HG03354 (cell line): Measurements from ENCODE around the gene FAM114A2.

Source experiments
- ATAC-seq: cut with Tn5 transposase; IDR thresholded peaks from one replicate; pipeline ENCODE4 v1.9.1; 2021; ENCODE audit warnings: mild to moderate bottlenecking; ENCODE audit not compliant: unreplicated experiment, poor library complexity, severe bottlenecking

FAM114A2 gene

DNA sequence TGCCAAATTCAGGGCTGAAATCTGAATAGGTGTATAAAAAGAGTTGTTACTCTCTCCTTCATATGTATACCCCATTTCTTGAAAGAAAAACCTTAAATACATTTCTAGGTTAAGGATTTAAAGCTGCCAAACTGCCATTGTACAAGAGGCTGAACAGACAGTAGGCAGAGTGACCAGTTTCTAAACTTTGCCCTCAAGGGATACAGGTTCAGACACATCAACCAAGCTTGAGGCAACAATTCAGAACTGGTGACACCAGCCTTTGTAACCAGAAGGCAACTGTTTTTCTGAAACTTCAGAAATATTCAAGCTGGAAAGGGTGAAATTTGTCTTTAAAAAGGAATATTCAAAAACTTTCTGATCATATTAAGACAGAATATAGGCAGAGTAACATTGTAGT lies 47.5 kb downstream of the FAM114A2 start:
- no peak for ATAC-seq

DNA sequence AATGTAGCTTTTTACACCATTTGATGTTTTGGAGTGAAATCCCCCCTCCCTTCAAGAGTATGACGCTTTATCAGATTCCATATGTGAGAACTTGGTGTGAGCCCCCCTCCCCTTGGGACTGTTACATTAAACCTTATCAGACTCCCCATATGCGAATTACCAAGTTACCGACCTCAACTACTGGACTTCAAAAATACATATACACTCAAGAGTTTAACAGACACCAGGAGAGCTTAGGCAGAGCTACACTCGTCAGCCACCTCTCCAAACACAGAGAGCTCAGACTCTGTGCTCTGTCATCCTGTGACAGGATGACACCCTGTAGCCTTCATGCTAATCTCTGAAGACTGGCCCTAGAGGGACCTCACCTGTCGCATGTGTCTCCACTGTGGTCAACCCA lies 50.2 kb downstream of the FAM114A2 start:
- no peak for ATAC-seq

DNA sequence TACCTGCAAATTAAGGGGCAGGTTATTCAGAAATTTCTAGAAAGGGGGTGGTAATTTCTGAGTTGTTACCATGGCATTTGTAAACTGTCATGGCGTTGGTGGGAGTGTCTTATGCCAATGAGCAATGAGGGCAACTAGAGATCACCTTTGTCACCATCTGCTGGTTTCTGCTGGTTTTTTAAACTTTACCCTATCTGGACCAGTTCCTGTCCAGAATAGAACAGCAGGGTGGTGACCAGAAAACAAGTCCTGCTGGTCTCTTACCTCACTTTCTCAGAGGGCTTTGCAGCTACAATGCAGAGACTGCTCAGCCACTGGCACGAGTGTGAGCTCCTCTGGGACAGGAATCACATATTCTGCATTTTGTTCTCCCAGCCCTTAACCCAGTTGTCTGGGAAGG lies 51.4 kb downstream of the FAM114A2 start:
- no peak for ATAC-seq

DNA sequence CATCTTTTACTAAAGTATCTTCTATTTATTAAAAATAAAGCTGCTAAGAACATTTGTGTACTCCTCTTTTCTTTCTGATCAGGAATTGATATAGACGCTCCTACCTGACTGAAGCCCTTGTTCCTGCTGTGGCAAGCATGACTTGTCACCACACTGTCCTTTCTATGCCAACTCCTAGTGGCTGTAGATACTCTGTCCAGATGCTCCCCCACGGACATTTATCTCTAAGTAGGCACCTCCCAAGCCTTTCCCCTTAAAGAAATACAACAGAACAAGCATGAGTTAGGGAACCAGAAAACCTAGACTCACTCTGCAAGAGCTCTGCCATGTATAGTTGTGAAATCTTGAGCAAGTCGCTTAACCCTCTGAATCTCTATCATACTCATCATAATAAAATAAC lies 53.2 kb downstream of the FAM114A2 start:
- no peak for ATAC-seq

DNA sequence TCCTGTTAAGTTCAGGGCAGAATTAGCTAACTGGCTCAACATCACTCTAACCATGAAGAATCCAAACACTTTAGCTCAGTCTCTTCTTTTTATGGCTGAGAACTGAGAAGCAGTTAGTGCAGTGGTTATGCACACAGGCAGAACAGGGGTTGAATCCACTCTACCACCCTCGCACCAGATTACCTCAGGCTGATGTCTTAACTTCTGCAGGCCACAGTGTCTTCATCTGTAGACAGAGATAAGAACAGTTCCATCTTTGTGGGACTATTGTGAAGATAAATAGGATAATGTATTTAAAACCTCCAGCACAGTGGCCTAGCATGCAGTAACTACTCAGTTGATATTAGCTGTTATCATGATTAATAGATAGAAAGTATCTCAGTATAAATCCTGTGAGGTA lies 54.8 kb downstream of the FAM114A2 start:
- no peak for ATAC-seq

DNA sequence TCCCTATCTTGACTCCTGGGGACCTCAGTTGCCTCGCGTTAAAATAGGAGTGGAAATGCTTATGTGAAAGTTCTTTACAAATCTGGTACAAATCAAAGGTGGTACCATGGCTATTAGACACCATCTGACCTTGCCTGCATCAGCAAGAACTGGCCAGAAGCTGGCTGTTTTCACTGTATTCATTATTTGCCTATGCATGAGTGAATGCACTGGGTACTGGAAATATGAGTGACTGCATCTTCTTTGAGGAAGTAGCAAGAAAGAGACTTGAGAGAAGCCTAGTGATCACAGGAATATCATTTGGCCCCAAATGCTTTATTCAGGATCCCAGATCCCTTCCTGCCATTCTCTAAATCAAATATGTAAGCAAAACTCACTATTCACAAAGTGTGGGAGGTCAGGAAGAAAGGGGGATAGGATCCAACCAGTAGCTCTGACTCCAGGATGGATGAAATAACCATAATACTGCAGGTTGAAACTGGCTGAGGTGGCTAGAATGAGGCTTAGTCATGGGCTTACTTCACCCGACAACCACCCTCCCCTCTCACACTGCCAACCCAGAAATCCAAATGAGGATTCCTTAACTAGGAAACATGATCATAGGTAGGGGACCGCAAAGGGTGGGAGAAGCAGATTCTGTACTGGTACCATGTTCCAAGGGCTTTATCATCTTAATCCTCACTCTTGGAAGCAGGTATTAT lies 56.7 kb downstream of the FAM114A2 start:
- no peak for ATAC-seq

DNA sequence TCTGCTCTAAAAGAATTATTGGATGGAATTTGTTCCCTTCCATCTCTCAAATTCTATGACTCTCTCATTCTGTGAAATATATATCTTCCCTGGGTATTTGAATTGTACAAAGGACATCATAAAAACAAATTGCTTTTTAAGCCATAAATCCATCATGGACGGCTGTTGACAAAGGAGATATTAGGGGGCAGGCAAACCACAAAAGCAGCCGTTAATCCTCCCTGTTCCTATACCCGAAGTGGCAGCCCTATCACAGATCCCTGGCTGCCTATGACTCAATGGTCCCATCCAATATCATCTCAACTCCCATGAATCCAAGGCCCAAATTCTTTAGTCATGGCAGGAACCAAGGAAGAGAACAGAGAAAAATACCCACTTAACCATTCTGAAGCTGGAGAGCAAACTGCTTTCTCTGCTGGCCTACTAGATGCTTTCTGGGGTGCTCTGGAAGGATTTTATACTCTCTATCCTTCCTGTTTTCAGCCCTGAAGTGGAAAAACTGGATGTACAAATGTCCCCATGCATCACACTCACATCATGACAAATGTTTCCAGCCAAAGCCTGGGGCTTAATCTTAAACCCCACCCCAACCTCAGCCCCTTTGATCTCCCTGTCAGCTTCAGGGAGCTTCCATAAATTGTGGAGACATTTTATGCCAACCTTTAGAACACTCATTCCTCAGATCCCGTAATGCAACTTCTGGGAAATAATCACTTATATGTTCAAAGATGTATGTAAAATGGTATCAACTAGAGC lies 59.5 kb downstream of the FAM114A2 start:
- ATAC-seq: no peak

DNA sequence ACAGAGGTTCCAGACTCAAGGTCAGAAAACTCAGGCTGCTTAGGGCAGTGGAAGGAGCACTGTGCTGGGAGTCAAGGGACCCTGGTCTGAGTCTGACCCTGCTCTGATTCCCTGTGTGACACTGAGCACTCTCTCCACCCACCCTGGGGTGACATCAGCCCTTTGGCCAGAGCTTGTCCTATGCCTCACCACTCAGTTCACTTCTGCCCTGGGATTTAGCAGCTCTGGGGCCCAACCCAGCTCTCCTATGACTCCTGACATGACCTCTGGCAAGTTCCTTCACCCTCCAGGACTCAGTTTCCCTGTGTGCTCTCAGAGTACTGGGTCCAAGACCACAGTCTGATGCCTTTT lies 63.9 kb downstream of the FAM114A2 start:
- ATAC-seq: peak; percentile 25

DNA sequence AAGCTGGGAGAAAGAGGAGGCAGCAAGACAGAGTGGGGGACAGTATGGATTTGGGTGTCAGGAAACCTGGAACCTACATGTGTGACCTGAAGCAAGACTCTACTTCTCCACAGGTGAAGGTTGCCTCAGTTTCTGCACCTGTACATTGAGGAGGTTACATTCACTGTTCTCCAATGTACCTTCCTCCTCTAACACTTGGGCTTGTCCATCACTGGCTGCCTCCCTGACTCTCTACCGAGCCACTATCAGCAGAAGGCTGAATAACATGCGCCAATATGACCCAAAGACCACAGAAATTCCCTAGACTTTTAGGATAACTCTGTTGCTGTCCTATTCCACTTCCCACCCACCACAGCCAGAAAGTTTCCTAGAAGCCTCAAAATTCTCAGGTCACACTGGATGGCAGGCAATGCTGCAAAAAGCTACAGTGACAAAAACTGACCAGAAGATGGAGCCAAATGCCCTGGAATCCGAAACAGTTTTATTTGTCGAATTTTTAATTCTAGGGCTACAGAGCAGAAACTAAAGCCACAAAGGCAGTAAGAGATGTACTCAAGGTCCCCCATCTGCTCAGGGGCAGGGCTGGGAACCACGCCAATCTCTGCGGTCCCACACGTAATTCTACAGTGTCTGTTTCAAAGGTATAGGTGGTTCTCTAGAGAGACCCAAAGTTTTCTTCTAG lies 64.4 kb downstream of the FAM114A2 start:
- peak; percentile 68 for ATAC-seq

DNA sequence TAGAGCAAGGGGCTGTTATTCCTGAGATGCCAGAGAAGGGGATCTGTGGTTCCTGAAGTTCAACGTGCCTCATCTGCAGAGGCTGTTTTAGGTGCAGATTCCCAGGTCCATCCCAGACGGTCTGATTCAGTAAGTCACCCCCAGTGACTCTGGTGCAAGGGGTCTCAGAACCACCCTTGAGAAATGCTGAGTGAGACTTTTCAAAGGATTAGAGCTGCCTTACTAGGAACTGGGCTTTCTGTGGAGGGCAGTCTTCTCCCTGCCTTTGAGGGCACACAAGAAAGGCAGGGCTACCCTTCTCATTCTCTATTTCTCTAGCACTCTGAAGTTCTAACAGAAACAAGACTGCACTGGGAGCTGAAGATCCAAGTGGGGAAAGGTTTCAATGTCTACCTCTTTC lies 66.5 kb downstream of the FAM114A2 start:
- ATAC-seq: no peak

DNA sequence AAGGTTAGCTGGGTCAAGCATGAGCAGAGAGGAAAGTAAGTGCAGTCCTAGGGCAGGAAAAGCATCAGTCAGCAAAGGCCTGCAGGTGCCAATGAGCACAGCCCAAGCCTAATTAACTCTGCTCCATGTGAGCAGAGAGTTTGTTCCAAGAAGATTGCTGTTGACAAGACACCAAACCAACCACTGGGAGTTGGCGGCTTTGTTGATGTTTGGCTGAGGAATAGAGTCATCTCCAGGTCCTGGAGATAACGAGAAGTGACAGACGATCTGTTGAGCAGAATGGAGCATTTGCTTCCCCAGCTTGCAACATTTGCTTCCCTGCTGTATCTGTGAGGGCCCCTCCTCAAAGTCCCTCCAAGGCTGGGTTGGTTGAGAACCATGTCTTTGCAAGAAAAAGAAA lies 68.2 kb downstream of the FAM114A2 start:
- ATAC-seq: no peak

DNA sequence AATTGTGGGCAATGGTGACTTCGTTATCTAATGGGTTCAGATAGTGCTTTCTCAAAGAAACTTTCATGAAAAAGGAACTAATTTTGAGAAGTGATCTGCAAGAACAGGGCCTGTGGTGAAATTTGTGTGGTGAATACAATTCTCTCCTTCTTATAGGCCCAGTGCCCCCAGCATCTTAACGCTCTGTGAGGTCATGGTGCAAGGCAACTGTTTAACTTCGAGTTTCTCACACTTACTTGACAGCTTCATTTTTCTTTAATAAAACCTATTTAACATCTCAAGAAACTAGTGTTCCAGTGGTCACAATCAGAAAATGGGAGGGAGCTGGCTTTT lies 69.2 kb downstream of the FAM114A2 start:
- ATAC-seq: peak; percentile 19

DNA sequence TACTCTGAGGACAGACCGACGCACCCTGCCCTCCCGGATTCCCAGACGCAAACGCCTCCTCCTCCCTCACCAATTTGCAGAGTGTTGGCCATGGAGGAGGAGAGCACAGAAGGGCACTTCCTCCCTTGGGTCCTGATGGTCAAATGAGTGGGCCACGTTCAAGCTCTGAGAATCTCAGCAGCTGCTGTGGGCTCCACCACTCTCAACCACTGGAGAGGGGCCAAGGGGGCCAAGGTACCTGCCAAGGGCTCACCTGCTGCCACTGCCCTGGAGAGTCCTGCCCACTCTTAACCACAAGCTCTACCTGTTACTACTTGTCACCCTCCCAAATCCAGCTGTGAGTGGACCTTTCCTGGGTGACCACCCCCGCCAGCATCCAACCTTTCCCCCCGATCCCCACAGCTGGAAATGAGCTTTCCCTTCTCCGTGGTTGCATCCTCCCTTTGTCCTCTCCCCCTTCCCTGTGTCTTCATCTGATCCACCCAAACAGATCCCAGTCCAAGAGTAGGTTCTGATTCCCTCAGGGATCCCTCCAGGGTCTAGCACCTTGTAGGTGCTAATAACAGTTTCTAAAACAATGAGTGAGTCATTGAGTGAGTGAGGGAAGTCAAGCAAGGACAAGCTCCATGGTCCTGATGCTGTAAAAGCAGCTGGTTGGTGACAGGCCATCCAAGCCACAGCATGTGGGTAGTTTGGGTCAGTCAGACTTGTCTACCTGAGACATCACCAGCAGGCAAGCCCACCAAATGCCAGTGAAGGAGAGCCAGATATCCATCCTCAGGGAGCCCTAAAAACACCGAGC lies 69.7 kb downstream of the FAM114A2 start:
- peak; percentile 42 for ATAC-seq

DNA sequence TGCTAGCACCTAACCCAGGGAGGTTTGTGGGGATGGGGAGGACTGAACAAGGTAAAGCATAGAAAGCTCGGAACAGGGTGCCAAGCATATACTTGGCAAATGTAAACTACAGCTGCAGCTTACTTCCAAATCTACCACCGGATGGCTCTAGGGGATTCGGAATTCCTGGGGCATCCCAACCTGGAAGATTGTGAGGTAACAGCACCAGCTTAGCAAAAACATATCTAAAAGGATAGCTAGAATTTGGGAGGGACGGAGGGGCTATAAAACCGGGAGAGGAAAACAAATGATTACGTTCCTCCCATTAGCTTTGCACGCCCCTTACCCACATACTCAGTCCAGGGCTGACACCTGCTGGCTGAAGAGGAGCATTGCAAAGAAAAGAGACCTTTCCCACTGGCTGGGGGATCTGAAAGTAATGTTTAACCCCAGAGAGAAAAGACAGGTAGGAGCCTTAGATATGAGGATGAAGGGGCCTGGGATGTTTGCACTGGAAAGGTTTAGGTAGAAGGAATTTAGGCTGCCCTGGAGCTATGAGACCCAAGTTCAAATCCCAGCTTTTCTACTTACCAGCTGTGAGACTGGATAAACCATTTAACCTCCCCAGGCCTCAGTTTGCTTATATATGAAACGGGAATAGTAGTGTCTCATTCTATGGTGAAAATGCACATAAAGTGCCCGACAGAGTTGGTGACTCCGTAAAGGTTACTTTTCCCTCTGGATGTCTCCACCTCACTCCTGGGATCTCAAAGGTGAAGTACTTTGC lies 73.6 kb downstream of the FAM114A2 start:
- ATAC-seq: peak; percentile 80

DNA sequence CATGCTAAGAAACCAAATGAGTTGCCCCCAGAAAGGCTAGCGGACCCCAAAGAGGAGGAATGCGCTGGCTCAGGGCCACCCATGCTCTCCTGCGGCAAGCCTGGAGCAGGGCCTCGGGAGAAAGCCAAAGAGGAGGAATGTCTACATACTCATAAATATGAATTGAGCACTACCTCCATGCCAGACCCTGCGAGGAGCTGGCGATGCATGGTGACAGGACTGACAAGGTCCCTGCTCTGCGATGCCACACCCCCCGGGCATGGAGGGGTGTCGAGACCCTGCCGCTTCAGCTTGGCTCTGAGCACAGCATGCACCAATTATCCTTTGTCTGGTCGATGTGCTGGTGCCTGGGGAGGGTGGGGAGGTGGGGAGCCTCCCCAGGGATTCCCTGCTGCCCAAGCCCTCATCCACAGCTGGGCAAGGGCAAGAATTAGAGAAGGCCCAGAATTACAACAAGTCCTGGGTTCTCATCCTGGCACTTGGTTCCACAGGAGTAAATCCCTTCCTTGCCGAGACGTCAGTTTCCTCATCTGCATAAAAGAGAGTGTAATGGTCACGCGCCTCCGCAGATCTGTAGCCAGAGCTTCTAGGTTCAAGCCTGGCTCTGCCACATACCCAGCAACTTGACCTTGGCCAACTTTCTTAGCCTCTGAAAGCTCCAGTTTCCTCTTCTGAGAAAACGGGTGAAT lies 74.4 kb downstream of the FAM114A2 start:
- ATAC-seq: no peak

DNA sequence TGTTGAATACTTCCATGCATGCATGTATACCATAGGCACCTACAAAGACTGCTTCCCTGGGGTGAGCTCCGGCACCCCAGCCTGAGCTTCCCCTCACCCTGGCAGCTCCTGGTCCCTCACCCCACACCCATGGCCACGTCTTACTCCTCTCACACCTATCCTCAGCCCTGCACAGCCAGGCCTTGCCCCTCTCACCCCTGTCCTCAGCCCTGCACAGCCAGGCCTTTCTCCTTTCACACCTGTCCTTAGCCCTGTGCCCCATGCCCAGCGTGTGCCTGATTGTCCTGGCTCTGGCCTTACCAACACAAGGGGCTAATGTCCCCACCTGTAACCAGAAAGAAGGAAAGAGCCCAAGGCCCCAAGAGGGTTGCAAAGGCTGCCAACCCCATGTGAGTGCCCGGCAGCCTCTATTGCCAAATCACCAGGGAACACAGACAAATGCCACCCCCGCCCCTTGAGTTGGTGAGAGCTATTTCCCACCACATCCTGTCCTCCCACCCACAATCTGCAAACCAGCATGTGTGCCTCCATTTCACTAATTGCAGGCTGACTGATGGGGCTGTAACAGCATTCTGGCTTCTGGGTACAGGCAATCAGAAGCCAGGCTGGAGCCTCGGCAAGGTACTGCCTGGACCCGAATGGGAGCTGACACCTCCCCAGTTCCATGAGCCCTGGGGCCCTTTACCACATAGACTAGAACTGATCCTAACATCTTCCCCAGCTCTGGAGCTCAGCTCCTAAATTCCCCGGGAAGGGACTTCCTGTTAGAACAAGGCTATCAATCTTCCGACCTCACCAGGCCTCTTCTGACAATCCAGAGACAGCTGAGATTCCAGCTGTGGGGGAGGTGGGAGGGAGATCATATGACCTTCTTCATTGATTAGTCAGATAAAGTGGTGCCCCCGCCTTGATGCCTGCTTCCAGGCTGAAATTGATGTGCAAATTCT lies 78.2 kb downstream of the FAM114A2 start:
- no peak for ATAC-seq

DNA sequence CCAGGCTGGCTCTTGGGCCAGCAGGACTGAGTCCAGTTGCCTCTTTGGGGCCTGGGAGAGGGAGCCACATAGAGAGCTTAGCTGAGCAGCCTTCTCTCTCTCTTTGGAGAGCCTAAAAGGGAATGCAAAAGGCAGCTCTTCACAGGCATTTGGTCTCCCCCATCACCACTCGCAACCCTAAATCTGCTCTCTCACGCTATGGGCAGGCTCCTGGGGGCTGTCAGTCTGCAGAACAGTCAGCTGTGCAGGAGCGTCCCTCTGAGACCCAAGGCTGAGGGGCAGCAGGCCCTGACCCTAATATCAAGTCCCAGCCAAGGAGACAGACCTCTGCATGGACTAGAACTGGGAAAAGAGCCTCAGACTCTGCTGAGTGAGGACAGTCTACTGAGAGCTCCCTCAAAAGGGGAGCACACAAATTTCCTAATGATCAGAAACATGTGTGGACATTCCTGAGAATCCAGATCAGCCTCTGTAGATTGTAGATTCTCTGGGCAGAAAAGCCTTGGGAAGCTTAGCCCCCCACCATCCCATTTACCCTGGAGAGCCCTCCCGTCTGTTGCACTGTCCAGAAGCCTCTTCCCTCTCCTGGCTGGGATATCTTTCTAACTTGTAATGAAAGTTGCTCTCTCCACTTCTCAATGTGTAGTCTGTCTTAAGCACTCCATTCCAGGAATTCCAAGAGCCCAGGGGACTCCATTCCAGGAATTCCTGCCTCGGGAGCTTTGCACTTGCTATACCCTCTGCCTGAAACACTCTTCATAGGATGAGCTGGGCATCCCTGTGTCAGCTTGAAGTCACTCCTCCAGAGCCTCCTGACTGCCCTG lies 79.4 kb downstream of the FAM114A2 start:
- ATAC-seq: no peak
